Omental fat pad (tissue), 4 donors: ENCODE results near the gene SEC63. TPM values are rescaled to one million over a fixed set of nuclear protein-coding genes. Genes with fewer than 3 reads are reported as not detected.
"Not testable (repeated sequence)": the region's sequence is repeated elsewhere in the genome, so short reads cannot be mapped to it uniquely, and the experiment has no call there.

Experiments used
- ATAC-seq: fragments of 150-250 bp; one replicate; pipeline ENCODE4 v1.9.1; 2016; ENCODE audit warnings: mild to moderate bottlenecking, moderate library complexity; ENCODE audit not compliant: low FRiP score
- DNase-seq: peaks from one replicate; pipeline ENCODE4 v3.0.0-alpha.2; 2019; ENCODE audit warnings: low spot score
- total RNA-seq, 4 donors: library from RNA; depleted of rRNA; stranded (reverse); fragments of >200 nt; gene quantifications; one replicate each; pipeline ENCODE4 v1.1.0, GENCODE V29; 2016
- TF ChIP-seq, protein P1 (sequence below), 3 donors: fragments of 450-650 bp; IDR thresholded peaks; one replicate each; pipeline ENCODE4 v1.5.1; 2016 to 2017; ENCODE audit warnings: antibody characterized with exemption in 3 of 3, mild to moderate bottlenecking in 3 of 3, moderate library complexity in 2 of 3

The SEC63 gene
- total RNA-seq, 4 donors from 2014 or later: 26.6 to 55.1 (median 43.1) TPM

- ATAC-seq (no peak), DNase-seq (no peak)
- TF ChIP-seq, protein P1, sequence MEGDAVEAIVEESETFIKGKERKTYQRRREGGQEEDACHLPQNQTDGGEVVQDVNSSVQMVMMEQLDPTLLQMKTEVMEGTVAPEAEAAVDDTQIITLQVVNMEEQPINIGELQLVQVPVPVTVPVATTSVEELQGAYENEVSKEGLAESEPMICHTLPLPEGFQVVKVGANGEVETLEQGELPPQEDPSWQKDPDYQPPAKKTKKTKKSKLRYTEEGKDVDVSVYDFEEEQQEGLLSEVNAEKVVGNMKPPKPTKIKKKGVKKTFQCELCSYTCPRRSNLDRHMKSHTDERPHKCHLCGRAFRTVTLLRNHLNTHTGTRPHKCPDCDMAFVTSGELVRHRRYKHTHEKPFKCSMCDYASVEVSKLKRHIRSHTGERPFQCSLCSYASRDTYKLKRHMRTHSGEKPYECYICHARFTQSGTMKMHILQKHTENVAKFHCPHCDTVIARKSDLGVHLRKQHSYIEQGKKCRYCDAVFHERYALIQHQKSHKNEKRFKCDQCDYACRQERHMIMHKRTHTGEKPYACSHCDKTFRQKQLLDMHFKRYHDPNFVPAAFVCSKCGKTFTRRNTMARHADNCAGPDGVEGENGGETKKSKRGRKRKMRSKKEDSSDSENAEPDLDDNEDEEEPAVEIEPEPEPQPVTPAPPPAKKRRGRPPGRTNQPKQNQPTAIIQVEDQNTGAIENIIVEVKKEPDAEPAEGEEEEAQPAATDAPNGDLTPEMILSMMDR (IDR thresholded peaks at IDR 0.05): no peak
Measured at GRCh38 chr6:107971181-107971580, 13.2 kb upstream of the SEC63 start.

- TF ChIP-seq, protein P1 (IDR thresholded peaks at IDR 0.05): no peak
- no peak for ATAC-seq
- DNase-seq: no peak
Measured at GRCh38 chr6:107970255-107970654, 12.2 kb upstream of the SEC63 start.

- no peak for DNase-seq
- no peak for ATAC-seq
- TF ChIP-seq, protein P1 (IDR thresholded peaks at IDR 0.05): no peak
Measured at GRCh38 chr6:107968081-107968480, 10.1 kb upstream of the SEC63 start.

- no peak for DNase-seq
- ATAC-seq: peak; percentile 69
- TF ChIP-seq, protein P1 (IDR thresholded peaks at IDR 0.05): no peak
Measured at GRCh38 chr6:107965746-107966145, 7.7 kb upstream of the SEC63 start.

DNA sequence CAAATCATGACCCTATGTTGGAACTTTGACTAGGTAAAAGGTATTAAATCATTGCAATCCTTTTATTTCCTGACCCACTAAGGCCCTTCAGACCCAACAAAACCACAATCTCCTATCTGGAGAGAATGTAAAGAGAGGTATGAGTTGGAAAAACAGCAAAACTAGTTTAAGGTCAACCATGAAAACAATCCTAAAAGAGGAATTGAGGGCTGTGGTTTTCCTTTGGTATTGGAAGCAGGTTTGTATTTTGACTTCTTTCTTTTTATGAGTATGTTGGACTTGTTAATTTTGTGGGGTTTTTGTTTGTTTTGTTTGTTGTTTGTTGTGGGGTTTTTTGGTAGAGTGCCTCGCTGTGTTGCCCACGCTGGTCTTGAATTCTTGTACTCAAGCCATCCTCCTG is 4.7 kb upstream of the SEC63 start:
- TF ChIP-seq, protein P1 (IDR thresholded peaks at IDR 0.05): no peak
- no peak for ATAC-seq
- DNase-seq: no peak

DNA sequence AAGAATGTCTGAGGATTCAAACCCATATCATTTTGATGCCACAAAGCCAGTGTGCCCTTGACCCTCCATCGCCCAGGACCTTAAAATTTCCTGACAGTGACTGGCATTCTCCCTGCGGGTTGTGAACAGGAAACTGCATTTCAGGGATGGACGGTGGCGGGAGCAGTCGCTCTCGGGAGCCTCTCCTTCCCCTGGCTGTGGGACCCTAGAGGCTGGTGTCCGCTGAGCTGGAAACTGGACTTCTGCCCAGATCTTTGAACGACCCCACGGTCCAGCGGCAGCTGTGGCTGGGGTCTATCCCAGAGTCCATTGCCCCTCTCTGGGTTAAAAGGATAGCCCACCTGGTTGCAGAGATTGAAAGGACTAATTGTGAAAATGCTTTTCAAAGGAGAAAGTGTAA is 1.4 kb upstream of the SEC63 start:
- ATAC-seq: no peak
- no peak for DNase-seq
- TF ChIP-seq, protein P1 (IDR thresholded peaks at IDR 0.05): no peak

- not testable (repeated sequence) for DNase-seq, ATAC-seq
Measured at GRCh38 chr6:107958689-107959362, 818 bp upstream of the SEC63 start.
